Keratinocyte (primary cell): Measurements from ENCODE around the gene ZNF496.

Source experiments
- CTCF ChIP-seq, 3 experiments: IDR thresholded peaks in 1 of 3; conservative IDR thresholded peaks in 1 of 3; optimal IDR thresholded peaks in 1 of 3; 2 replicates in 2 of 3; 3 replicates in 1 of 3; pipeline versions ENCODE3 to v1.5.1; 2011; ENCODE audit warnings: low read length in 3 of 3, mild to moderate bottlenecking in 3 of 3, moderate library complexity in 2 of 3, control low read depth in 1 of 3, inconsistent platforms in 1 of 3; ENCODE audit not compliant: insufficient read depth in 2 of 3; ENCODE audit errors: extremely low read depth in 1 of 3
- EZH2 ChIP-seq: IDR thresholded peaks from one replicate; pipeline ENCODE4 v1.6.1; 2012; ENCODE audit warnings: inconsistent platforms, mild to moderate bottlenecking, low read length, moderate library complexity

DNA sequence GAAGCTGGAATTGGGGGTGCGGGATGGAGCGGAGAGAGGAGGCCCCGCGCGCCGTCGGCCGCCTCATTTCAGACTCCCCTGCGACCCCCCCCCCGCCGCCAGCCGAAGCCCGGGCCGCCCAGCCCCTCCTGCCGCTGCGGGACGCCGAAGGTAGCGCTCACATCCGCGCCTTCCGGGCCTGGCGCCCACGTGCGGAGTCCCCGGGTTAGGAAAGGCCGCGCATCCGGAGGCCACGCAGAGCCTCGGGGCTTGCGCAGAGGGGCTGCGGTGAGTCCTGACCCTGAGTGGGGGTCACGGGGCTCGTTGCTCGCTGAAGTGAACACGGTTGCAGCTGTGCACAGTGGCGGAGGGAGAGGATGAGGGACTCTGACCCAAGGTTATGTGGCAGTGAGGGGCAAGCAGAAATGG lies 552 bp upstream of the ZNF496 start:
- no peak for TF ChIP-seq CTCF (optimal IDR thresholded peaks at IDR 0.05 in 1 of 3, IDR thresholded peaks at IDR 0.05 in 1 of 3, conservative IDR thresholded peaks at IDR 0.05 in 1 of 3; ENCODE audit: extremely low read depth in 1 of 3, insufficient read depth in 2 of 3, low read length in 3 of 3)
- TF ChIP-seq EZH2, result no peak
